ENCODE data around the gene KIAA0232. TPM values are rescaled to one million over a fixed set of nuclear protein-coding genes. Genes with fewer than 3 reads are reported as not detected.
"Not testable (repeated sequence)": the region's sequence is repeated elsewhere in the genome, so short reads cannot be mapped to it uniquely, and the experiment has no call there.

The KIAA0232 gene
- total RNA-seq, 4 donors from 2014 or later, result 19.8 to 73.6 (median 49.5) TPM

DNA sequence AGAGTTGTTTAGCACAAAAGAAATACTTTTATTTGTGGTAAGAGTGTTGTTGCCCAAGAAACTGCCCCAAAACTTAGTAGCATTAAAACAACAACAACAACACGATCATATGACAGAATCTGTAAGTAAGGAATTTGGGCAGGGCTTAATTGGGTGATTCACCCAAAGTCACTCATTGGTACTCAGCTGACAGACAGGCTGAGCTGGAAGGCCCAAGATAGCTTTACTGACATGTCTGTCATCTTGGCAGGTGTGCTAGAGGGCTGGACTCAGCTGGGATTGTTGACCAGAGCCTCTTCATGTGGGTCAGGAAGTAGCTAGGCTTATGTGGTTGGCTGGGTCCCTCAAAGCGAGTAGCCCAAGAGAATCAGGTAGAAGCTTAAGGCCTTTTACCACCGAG, 52.3 kb downstream of the KIAA0232 start:
- TF ChIP-seq POLR2A (IDR thresholded peaks at IDR 0.05), result no peak
- TF ChIP-seq, protein P1, sequence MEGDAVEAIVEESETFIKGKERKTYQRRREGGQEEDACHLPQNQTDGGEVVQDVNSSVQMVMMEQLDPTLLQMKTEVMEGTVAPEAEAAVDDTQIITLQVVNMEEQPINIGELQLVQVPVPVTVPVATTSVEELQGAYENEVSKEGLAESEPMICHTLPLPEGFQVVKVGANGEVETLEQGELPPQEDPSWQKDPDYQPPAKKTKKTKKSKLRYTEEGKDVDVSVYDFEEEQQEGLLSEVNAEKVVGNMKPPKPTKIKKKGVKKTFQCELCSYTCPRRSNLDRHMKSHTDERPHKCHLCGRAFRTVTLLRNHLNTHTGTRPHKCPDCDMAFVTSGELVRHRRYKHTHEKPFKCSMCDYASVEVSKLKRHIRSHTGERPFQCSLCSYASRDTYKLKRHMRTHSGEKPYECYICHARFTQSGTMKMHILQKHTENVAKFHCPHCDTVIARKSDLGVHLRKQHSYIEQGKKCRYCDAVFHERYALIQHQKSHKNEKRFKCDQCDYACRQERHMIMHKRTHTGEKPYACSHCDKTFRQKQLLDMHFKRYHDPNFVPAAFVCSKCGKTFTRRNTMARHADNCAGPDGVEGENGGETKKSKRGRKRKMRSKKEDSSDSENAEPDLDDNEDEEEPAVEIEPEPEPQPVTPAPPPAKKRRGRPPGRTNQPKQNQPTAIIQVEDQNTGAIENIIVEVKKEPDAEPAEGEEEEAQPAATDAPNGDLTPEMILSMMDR (IDR thresholded peaks at IDR 0.05), result no peak
- H3K36me3 ChIP-seq, result peaks cover 0 to 36% (median 0%) of the 10 kb centered on the region in 3 donors
- no peak overlapping the region for H3K4me3 ChIP-seq
- peaks cover 0 to 5% (median 0%) of the 10 kb centered on the region in 4 donors for H3K4me1 ChIP-seq
- H3K27me3 ChIP-seq, result no peaks in the 10 kb centered on the region
- H3K9me3 ChIP-seq, result no peaks in the 10 kb centered on the region
- no peak for DNase-seq
- H3K27ac ChIP-seq, result no peak overlapping the region

DNA sequence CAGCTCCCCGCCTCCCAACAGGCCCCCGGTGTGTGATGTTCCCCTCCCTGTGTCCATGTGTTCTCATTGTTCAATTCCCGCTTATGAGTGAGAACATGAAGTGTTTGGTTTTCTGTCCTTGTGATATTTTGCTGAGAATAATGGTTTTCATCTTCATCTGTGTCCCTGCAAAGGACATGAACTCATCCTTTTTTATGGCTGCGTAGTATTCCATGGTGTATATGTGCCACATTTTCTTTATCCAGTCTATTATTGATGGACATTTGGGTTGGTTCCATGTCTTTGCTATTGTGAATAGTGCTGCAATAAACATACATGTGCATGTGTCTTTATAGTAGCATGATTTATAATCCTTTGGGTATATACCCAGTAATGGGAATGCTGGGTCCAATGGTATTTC, 53.1 kb downstream of the KIAA0232 start:
- H3K36me3 ChIP-seq, result peaks cover 0 to 28% (median 0%) of the 10 kb centered on the region in 3 donors
- H3K4me1 ChIP-seq, result peaks cover 0 to 12% (median 0%) of the 10 kb centered on the region in 4 donors

DNA sequence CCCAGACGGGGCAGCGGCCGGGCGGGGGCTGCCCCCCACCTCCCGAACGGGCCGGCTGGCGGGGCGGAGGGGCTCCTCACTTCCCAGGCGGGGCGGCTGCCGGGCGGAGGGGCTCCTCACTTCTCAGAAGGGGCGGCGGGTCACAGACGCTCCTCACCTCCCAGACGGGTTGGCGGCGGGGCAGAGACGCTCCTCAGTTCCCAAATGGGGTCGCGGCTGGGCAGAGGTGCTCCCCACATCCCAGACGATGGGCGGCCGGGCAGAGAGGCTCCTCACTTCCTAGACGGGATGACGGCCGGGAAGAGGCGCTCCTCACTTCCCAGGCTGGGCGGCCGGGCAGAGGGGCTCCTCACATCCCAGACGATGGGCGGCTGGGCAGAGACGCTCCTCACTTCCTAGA, 54.6 kb downstream of the KIAA0232 start:
- not testable (repeated sequence) for H3K27me3 ChIP-seq, H3K4me3 ChIP-seq, H3K27ac ChIP-seq, H3K9me3 ChIP-seq, DNase-seq
- peaks cover 0 to 15% (median 0%) of the 10 kb centered on the region in 4 donors for H3K4me1 ChIP-seq
- H3K36me3 ChIP-seq, result peaks cover 0 to 16% (median 0%) of the 10 kb centered on the region in 3 donors

More for the DNA sequence above, 53.1 kb downstream of the KIAA0232 start:
- H3K4me3 ChIP-seq, H3K9me3 ChIP-seq, H3K27ac ChIP-seq, H3K27me3 ChIP-seq, DNase-seq: not testable (repeated sequence)

DNA sequence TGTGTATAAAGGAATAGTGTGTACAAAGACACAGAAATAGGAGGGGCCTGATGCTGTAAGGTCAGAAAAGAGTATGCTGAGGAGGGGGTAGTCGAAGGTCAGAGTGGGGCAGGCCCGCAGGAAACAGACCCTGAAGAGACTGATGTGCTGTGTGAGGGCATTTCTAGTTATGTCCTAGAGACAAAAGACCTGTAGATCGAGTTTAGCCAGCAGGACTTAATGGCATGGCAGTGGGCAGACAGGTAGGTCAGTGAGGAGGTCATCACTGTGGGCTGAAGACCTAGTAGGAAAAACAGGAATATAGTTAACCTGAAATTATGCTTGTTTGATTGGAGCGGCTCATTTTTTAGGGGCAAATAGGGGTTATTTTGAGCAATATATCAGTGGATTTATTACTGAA, 57.1 kb downstream of the KIAA0232 start:
- peaks cover 0 to 17% (median 0%) of the 10 kb centered on the region in 3 donors for H3K36me3 ChIP-seq
- no peak overlapping the region for H3K27ac ChIP-seq
- TF ChIP-seq, protein P1 (IDR thresholded peaks at IDR 0.05), result no peak
- TF ChIP-seq POLR2A (IDR thresholded peaks at IDR 0.05), result no peak
- peaks cover 0 to 15% (median 0%) of the 10 kb centered on the region in 4 donors for H3K4me1 ChIP-seq
- no peak for DNase-seq
- H3K9me3 ChIP-seq, result no peaks in the 10 kb centered on the region
- H3K4me3 ChIP-seq, result no peak overlapping the region
- no peaks in the 10 kb centered on the region for H3K27me3 ChIP-seq

DNA sequence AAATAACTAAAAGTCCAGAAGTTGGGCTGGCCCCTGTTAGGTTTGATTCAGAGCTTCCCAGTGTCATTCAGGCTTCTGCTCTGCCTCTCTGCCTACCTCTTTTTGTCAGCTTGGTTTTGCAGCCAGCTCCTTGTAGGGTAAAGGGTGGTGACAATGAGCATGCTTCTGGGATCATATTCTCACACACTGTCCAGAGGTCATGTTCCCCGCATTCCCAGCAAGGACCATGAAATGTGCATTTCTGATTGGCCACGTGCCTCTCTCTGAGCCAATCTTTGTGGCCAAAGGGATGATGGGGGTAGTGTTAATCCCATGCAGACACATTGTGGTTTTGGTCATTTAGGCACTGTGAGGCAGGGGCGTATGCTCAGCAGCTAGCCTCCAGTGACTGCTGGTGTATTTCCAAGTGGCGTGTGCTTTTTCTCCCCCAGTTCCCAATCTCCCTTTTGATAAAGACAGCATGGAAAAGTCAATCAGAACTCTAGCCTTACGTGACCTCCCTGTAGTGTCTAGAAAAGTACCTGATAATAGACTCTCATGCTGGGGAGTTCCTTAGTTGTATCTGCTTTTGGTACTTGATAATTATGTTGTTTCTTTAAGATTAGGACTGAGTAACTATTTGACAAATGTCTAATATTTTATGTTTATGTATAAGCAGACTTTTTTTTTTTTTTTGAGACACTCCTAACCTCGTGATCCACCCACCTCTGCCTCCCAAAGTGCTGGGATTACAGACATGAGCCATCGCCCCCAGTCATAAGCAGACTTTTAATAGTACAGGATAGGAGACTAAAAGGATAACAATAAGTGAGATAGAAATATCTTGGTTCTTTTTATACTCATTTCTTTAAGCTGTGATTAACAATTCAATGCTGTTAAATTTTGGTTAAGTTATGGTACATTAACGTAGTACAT, 57.8 kb downstream of the KIAA0232 start:
- Histone ChIP-seq H3K27ac (no peak overlapping the region), H3K4me3 (no peak overlapping the region), H3K9me3 (no peaks in the 10 kb centered on the region), H3K27me3 (no peaks in the 10 kb centered on the region), H3K4me1 (peaks cover 0 to 15% (median 0%) of the 10 kb centered on the region in 4 donors), H3K36me3 (peaks cover 0 to 24% (median 0%) of the 10 kb centered on the region in 3 donors)
- no peak for DNase-seq
- TF ChIP-seq POLR2A (IDR thresholded peaks at IDR 0.05), result no peak
- TF ChIP-seq, protein P1 (IDR thresholded peaks at IDR 0.05), result no peak

DNA sequence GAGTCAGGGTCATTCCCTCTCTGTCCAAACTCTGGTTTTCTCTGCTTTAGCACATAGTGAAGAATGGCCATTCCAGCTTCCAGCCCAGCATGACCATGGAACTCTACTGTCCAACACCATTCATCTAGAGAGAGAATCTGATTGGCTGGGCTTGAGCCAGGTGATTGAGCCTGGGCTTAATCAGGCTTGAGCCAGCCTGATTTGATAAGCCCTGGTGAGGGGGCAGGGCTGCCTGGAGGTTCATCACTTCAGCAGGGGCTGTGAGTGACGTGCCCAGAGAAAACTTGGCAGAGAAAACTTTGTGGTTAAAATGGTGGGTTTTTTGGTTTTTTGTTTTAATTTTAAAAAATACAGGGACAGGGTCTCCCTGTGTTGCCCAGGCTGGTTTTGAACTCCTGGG, 62.5 kb downstream of the KIAA0232 start:
- Histone ChIP-seq H3K36me3 (peaks cover 0 to 47% (median 0%) of the 10 kb centered on the region in 3 donors), H3K9me3 (no peaks in the 10 kb centered on the region), H3K4me3 (no peak overlapping the region), H3K27me3 (no peaks in the 10 kb centered on the region), H3K27ac (no peak overlapping the region), H3K4me1 (peaks cover 0 to 8% (median 0%) of the 10 kb centered on the region in 4 donors)
- no peak for DNase-seq
- TF ChIP-seq POLR2A (IDR thresholded peaks at IDR 0.05), result no peak
- TF ChIP-seq, protein P1 (IDR thresholded peaks at IDR 0.05), result no peak
